GM12801 (cell line): ENCODE results near the gene PLXNA2.

ENCODE experiments used
- CTCF ChIP-seq: IDR thresholded peaks from one replicate; pipeline ENCODE4 v1.5.1; 2011; ENCODE audit warnings: control low read depth; ENCODE audit not compliant: insufficient read length; ENCODE audit errors: extremely low read depth

The PLXNA2 gene

DNA sequence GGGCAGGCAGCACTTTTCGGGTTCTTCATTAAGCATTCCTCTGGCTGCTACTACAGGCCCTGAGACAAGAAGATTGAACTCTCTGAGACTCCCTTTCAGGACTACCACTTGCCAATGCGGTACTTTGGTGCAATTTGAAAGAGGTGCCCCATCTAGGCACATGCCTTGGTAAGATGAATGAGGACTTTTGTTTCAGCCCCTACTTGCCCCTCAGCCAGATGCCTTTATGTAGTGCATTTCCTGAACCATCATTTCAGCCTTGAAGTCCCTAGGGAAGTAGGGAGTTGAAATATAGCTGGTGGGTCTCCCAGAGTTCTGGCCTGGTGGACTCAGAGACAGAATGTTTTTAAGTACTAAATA lies 123.8 kb downstream of the PLXNA2 start:
- no peak for TF ChIP-seq CTCF

DNA sequence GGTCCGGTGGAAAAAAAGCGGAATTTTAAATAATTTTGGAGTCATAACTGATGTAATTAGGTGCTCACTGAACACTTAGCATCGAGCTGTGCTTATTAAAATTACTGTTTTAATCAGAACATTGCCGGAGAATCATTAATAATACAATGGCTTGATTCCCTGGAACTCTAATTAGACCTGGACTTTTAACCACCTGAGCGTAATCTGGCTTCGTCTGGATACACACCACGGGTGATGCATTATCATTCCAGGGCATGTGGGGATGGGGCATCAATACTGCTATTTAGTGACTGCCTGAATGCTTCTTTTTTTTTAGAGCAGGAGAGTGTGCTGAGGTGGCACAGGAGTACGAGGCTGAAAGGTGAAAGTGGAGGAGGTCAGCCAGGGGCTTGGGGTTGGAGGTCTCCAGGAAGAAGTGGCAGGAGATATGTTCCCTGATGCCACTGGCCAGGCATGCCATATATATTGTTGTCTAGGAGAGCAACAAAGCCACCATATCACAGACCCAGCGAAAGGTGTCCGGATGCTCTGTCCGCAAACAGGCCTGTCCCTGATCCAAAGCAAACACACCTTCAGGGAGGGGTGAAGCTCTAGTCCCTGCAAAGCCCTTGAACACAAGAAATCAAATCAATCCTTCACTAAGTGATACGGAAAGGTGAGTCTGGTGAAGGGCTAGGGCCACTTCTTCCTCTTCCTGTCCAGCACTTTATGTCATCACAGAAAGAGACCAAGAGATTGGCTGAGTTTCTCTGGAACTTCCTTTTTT lies 125.2 kb downstream of the PLXNA2 start:
- no peak for TF ChIP-seq CTCF

- TF ChIP-seq CTCF = no peak
Measured at GRCh38 chr1:208118306-208118705, 125.9 kb downstream of the PLXNA2 start.

DNA sequence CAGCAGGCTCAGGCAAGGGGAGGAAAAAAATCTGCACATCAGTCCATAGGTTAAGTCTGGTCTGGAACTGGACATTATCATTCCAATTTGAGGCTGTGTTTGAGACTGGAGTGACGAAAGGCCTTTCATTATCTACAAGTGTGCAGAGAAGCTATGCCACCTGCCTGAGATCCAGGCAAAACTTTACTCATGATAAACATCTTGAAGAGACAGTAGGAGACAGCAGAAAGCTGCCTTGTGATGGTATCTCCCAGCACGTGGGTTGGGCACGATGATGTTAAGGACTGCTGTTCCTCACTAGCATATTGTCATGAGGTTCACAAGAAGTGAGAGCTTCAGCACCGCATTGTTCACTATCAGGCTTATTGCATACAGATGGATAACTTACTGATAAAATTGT lies 126.4 kb downstream of the PLXNA2 start:
- no peak for TF ChIP-seq CTCF

DNA sequence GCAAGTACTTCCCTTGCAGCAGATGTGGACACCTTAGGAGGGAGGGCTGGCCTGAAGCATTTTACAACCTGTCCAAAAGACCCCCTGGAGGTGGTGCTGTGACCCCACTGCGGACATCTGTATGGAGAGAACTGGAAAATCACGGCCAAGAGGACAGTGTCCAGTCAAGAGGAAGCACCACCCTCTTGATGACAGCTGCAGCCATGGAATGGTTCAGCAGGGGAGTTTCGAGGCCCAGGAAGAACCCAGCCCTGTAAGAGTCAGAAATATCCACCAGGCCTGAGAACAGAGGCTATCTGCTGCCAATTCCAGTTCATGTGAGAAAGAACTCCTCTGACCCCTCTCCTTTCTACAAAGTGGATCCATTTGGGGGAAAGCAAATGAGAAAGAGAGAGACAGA lies 126.8 kb downstream of the PLXNA2 start:
- no peak for TF ChIP-seq CTCF

DNA sequence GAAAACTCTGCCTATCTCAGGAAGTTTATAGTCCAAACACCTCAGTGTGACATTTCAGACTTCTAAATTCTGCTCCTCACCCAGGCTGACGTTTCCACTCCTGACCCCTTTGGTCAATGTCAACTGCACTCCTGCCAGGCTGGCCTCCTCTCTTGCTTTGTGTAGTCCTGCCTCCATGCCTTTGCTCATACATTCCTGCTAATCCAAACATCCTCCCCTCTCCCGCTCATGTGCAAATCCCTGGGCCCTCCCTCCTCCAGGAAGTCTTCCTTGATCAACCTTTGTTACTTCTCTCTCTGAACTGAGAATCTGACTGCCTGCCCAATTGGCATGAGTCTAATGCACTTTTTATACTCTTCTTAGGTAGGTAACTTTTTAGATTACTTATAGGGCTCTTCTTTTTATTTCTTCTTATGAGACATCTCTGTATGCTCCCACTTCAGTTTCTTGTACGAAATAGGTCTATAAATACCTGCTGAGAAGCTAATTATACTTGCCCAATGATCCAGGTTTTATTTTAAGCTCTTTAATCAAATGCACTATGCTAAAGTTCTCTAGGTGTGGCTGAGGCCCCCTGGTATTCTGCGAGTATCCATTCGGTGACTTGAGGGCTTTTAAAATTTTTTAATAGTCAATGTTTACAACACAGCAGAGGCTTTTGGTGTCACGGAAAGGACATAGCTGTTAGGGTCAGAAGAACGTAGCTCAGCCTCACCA lies 128.1 kb downstream of the PLXNA2 start:
- TF ChIP-seq CTCF = no peak

GRCh38 chr1:208113011-208113410 lies 131.2 kb downstream of the PLXNA2 start:
- no peak for TF ChIP-seq CTCF
